NT2/D1 (cell line): ENCODE data around the gene MPIG6B.

ENCODE experiments used
- SUZ12 ChIP-seq: IDR thresholded peaks from 2 replicates; pipeline ENCODE4 v1.6.1; 2011; ENCODE audit not compliant: insufficient read length, insufficient read depth; ENCODE audit errors: extremely low read depth
- YY1 ChIP-seq: IDR thresholded peaks from 2 replicates; pipeline ENCODE4 v1.6.1; 2011; ENCODE audit not compliant: insufficient read length, insufficient read depth
- ZNF274 ChIP-seq: IDR thresholded peaks from 2 replicates; pipeline ENCODE4 v1.6.1; 2011; ENCODE audit warnings: mild to moderate bottlenecking, low read depth, low read length

DNA sequence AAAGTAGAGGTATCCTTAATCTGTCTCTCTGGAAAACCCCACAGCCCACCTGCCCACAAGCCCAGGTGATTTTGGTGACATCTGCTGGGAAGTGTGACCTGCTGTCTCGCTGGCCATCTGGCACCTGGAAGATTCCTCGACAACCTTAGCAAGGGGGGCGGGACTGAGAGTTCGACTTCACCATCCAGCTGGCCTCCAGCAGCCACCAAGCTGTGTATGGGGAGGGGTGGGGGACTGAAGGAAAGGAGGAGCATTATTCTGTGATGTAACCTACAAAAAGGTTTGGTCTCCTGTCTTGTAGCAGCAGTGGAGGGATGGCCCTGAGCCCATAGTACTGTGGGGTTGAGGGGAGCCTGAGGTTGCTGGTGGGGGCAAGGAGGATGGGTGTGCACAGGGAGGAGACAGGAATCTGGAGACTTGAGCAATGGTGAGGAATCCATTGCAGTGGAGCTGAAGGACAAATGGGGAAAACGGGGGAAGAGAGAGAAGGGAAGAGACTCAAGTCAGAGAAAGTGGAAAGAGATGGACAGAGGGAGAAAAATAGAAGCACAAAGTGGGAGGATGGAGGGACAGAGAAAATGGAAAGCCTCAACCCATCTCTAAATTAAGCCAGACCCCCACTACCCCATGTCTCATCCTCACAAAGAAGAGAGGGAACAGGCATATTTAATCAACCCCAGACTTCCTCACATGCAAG, 12.5 kb upstream of the MPIG6B start:
- TF ChIP-seq ZNF274 (no peak), SUZ12 (no peak), YY1 (no peak)
